H54 (cell line): ENCODE data around the gene PLCB1.

Experiments used
- DNase-seq: peaks from one replicate; pipeline ENCODE4 v3.0.0; 2011; ENCODE audit warnings: low spot score, mixed read lengths; ENCODE audit not compliant: insufficient read length
- FAIRE-seq: peaks from 3 replicates; lab custom pipeline; 2011; peaks lifted over from hg19 to GRCh38; lab: Jason Lieb, UNC
- POLR2A ChIP-seq: IDR thresholded peaks from 2 replicates; pipeline ENCODE4 v1.6.1; 2011; ENCODE audit warnings: low read depth, mild to moderate bottlenecking, low read length

PLCB1 gene

DNA sequence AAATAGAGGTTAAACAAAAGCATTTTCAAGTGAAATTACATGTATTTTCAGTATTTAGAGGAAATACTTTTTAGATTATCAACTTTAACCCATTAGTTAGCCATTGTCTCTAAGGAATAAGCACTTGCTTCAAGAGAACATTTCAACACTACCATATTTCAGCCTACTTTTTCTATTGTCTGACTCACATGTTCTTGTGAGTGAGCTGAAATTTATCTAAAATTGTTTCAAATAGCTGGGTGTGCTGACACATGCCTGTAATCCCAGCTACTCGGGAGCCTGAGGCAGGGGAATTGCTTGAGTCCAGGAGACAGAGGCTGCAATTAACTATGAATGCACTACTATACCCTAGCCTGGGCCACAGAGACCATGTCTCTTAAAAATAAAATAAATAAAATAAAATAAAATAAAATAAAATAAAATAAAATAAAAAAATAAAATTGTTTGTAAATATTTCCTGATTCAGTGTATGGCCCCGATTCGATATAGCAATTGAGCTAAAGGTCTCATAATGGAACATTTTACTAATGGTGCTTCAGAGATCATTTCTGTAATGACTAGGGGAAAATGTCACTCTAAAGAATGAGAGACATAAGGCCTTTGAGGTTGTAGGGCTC lies 612.3 kb downstream of the PLCB1 start:
- DNase-seq (no peak), FAIRE-seq (no peak)
- TF ChIP-seq POLR2A, result no peak

- DNase-seq (no peak), FAIRE-seq (no peak)
- TF ChIP-seq POLR2A, result no peak
Observed at GRCh38 chr20:8749101-8749500, 617.0 kb downstream of the PLCB1 start.

- FAIRE-seq, result no peak
- no peak for TF ChIP-seq POLR2A
- no peak for DNase-seq
Observed at GRCh38 chr20:8749986-8750385, 617.9 kb downstream of the PLCB1 start.

DNA sequence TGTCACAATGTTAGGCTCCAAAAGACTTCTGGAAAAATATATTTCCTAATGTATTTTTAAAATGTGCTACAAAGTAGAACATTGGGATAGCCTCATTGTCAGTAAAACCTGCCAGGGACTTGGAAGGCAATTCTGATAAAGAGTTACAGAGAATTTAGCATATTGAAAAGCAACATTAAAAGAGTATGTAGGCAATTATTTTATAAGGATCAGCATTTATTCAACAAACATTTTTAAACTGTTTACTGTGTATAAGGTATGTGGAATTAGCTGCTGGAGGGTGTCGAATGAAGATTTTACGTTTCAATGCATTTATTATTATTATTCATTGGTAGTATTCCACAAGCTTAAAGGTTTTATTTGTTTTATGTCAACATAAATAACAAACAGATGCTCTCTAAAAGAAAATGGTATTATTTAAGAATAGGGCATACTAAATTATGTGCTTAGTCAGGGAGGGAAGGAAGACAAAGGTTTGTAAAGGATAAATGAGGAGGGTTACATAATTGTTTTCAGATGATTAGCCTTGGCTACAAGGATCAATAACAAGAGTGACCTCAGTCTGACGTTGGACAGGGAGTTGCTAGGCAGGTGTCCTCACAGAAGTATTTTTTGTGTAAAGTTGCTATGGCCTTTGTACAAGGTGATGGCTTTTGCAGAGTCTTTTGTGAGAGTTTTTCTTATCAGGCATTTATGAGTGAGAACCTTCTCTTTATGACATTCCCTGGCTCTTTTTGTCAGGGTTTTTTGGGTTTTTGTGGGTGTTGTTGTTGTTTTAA lies 623.5 kb downstream of the PLCB1 start:
- FAIRE-seq (no peak), DNase-seq (no peak)
- no peak for TF ChIP-seq POLR2A

GRCh38 chr20:8756410-8756809 lies 624.3 kb downstream of the PLCB1 start:
- TF ChIP-seq POLR2A, result no peak
- FAIRE-seq (peak; percentile 55), DNase-seq (peak; percentile 54)

DNA sequence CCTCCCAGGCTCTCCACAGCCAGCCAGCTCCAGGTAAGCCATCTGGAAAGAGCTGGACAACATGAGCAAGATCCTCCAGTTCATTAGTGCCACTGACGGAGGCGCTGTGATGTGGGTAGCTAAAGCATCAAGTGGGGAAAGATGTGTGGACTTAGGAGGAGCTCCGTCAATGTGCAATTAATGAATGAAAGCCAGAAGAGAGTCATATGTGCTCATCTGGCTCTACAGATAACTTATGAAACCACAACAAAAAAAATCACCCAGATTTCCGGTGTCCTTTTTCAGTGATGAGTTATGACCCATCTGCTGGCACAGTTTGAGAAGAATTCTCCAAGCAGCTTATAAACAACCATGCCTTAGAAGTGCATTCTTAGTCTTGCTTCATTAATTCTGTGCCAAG lies 625.1 kb downstream of the PLCB1 start:
- TF ChIP-seq POLR2A, result no peak
- FAIRE-seq (no peak), DNase-seq (no peak)

DNA sequence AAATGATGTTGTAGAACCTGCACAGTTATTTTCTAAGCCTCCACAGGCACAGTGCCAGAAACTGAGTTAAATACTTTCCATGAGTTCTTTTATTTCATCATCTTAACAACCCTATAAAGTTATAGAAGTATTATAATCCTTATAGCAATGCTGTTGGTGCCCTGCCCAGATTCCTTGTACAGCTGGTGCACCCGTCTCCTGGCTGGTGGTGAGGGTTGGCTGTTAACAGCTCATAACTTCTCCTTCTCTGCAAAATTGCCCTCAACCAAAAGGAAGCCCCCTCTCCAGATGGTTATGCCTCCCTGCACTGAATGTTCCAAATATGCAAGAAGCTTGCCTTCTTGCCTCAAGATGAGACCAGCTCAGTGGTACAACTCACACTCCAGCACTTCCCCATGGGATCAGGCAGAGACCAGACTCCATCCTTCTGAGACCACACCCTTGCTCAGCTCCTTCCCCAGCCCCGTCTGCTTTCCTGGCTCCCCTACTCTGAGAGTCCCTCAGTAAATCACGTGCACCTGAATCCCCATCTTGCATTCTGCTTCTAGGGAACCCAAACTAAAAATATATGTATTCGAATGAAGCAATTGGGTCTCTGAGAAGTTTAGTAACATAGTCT lies 632.4 kb downstream of the PLCB1 start:
- no peak for FAIRE-seq
- no peak for TF ChIP-seq POLR2A

GRCh38 chr20:8766868-8767390 lies 634.9 kb downstream of the PLCB1 start:
- DNase-seq (no peak), FAIRE-seq (no peak)
- no peak for TF ChIP-seq POLR2A

More for the DNA sequence above, 632.4 kb downstream of the PLCB1 start:
- no peak for DNase-seq

- no peak for TF ChIP-seq POLR2A
- DNase-seq, result no peak
- FAIRE-seq, result no peak
Observed at GRCh38 chr20:8774412-8774811, 642.3 kb downstream of the PLCB1 start.

DNA sequence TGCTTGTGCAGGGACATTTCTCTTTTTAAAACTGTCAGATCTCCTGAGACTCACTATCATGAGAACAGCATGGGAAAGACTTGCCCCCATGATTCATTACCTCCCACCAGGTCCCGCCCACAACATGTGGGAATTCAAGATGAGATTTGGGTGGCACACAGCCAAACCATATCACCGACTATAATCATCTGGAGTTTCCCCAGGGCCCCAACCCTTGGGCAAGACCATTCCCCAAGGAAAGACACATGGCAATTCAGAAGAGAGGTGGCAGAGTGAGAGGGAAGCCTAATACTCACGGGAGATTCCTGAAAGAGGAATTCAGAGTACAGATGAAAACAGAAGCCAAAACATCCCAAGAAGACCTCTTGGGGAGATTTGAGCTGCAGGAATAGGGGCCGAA lies 645.8 kb downstream of the PLCB1 start:
- DNase-seq (no peak), FAIRE-seq (no peak)
- TF ChIP-seq POLR2A, result no peak

- FAIRE-seq (no peak), DNase-seq (no peak)
- TF ChIP-seq POLR2A, result no peak
Observed at GRCh38 chr20:8778387-8778786, 646.3 kb downstream of the PLCB1 start.

DNA sequence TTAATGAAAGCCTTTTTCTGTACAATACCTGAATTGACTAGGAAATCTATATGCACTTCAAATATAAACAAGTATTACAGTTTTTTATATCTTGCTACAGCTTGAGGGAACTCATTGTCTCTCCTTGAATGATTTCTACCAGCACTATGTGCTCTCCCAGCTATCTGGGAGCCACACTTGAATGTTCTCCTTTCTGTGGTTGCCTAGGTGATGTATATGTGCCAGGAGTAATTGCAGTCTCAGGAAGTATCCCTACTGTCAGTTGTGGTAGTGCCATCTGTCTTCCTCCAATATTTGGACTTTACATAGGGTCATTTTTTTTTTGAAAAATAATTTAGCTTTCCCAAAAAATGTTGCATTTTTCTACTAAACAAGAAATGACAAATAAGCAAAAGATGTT lies 648.8 kb downstream of the PLCB1 start:
- DNase-seq (no peak), FAIRE-seq (no peak)
- no peak for TF ChIP-seq POLR2A

- no peak for TF ChIP-seq POLR2A
- DNase-seq (no peak), FAIRE-seq (no peak)
Observed at GRCh38 chr20:8782804-8783203, 650.7 kb downstream of the PLCB1 start.

- no peak for TF ChIP-seq POLR2A
- FAIRE-seq (no peak), DNase-seq (no peak)
Observed at GRCh38 chr20:8783734-8784133, 651.7 kb downstream of the PLCB1 start.
